Activated B cell treated with CpG ODN at 0.5 μM for 24 hours (primary cell): ENCODE measurements around the gene NHERF2. TPM values are rescaled to one million over a fixed set of nuclear protein-coding genes. Genes with fewer than 3 reads are reported as not detected.

Experiments used
- ATAC-seq: fragments of 200-7000 bp; cut with Tn5 transposase; one replicate; pipeline ENCODE4 v1.10.0; 2021; ENCODE audit warnings: low read depth, mild to moderate bottlenecking, moderate library complexity
- CTCF ChIA-PET: fragments of 350-600 bp; sonication (Branson Sonifier 250); formaldehyde crosslinking; loops from one replicate; lab custom pipeline; 2021; ENCODE audit warnings: antibody characterized with exemption; lab: Charles Lee
- POLR2A ChIA-PET: fragments of 350-600 bp; sonication (Branson Sonifier 250); formaldehyde crosslinking; loops from one replicate; lab custom pipeline; 2021; ENCODE audit warnings: antibody characterized with exemption; lab: Charles Lee
- DNase-seq: peaks from one replicate; pipeline ENCODE4 v3.0.0; 2022
- H3K27ac Mint-ChIP-seq: one replicate; pipeline ENCODE4 v1.8.0; 2020; ENCODE audit warnings: mixed read lengths
- H3K27me3 Mint-ChIP-seq: one replicate; pipeline ENCODE4 v1.8.0; 2021; ENCODE audit warnings: mixed read lengths
- H3K36me3 Mint-ChIP-seq: one replicate; pipeline ENCODE4 v1.8.0; 2021; ENCODE audit warnings: low read depth, mixed read lengths
- H3K4me1 Mint-ChIP-seq: one replicate; pipeline ENCODE4 v1.8.0; 2021; ENCODE audit warnings: mixed read lengths
- H3K4me3 Mint-ChIP-seq: one replicate; pipeline ENCODE4 v1.8.0; 2020; ENCODE audit warnings: mild to moderate bottlenecking, mixed read lengths
- H3K9me3 Mint-ChIP-seq: one replicate; pipeline ENCODE4 v1.8.0; 2020; ENCODE audit warnings: mixed read lengths
- intact Hi-C: fragments of 100-400 bp; cut with micrococcal nuclease; formaldehyde crosslinking; loops from one replicate; pipeline ENCODE4 v1.15.1; 2024
- total RNA-seq: library from RNA; stranded (reverse); gene quantifications from 2 replicates; pipeline ENCODE4 v1.2.3, GENCODE V29; 2022
- TF ChIP-seq, protein P1 (sequence below): fragments of 200-600 bp; IDR thresholded peaks from one replicate; pipeline ENCODE4 v1.8.0; 2022; ENCODE audit warnings: antibody characterized with exemption, mild to moderate bottlenecking

The NHERF2 gene
- total RNA-seq = 0.56 and 0.93 TPM in 2 replicates

DNA sequence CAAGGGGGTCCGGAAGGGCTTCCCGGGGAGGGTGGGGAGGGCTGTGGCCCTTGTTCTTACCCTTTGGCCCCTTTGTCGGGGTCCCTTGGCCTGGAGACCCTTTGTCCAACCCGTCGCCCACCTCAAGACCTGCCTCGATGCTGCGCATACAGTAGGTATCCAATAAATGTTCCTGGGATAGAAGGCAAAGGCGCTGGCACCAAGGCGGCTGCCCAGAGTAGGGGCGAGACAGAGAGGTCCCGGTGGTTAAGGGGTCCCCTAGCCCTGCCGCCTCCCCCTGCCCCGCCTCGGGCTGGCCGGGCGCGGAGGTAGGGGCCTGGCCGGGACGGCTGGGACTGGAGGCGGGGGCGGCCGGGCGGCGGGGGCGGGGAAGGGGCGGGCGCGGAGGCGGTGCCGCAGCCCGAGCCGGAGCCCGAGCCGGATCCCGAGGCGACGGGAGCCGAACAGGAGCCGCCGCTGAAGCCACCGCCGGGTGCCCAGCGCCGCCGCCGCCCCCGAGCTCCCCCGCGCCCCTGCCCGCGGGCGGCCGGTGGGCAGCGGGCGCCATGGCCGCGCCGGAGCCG is at the start of gene NHERF2:
NHERF2 (plus strand) TSS at position 442 of the 563 bp plus-strand sequence; CDS start at position 546, 104 bp downstream.
- no peaks in the 10 kb centered on the region for H3K9me3 Mint-ChIP-seq
- H3K4me1 Mint-ChIP-seq = peaks cover 19% of the 10 kb centered on the region
- H3K36me3 Mint-ChIP-seq = no peaks in the 10 kb centered on the region
- H3K27me3 Mint-ChIP-seq = peaks cover 16% of the 10 kb centered on the region
- TF ChIP-seq, protein P1, sequence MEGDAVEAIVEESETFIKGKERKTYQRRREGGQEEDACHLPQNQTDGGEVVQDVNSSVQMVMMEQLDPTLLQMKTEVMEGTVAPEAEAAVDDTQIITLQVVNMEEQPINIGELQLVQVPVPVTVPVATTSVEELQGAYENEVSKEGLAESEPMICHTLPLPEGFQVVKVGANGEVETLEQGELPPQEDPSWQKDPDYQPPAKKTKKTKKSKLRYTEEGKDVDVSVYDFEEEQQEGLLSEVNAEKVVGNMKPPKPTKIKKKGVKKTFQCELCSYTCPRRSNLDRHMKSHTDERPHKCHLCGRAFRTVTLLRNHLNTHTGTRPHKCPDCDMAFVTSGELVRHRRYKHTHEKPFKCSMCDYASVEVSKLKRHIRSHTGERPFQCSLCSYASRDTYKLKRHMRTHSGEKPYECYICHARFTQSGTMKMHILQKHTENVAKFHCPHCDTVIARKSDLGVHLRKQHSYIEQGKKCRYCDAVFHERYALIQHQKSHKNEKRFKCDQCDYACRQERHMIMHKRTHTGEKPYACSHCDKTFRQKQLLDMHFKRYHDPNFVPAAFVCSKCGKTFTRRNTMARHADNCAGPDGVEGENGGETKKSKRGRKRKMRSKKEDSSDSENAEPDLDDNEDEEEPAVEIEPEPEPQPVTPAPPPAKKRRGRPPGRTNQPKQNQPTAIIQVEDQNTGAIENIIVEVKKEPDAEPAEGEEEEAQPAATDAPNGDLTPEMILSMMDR = no peak
- CTCF ChIA-PET = interaction anchor here (0.6 to 1.8 kb wide), 2 partner anchors 83 to 114 kb away, joined by 4 to 7 read pairs; no protein-coding TSS in a partner anchor
- H3K4me3 Mint-ChIP-seq = peak within 1 kb of the TSS; percentile 69
- DNase-seq = peak; percentile 37
- ATAC-seq = no peak
- no peak within 1 kb of the TSS for H3K27ac Mint-ChIP-seq
- POLR2A ChIA-PET = interaction anchor here (1.0 to 1.6 kb wide), 2 partner anchors 21 to 129 kb away, joined by 4 to 12 read pairs; partner anchors contain the start of genes NTHL1, TRAF7 and TSC2
- intact Hi-C loops = no loop called here

DNA sequence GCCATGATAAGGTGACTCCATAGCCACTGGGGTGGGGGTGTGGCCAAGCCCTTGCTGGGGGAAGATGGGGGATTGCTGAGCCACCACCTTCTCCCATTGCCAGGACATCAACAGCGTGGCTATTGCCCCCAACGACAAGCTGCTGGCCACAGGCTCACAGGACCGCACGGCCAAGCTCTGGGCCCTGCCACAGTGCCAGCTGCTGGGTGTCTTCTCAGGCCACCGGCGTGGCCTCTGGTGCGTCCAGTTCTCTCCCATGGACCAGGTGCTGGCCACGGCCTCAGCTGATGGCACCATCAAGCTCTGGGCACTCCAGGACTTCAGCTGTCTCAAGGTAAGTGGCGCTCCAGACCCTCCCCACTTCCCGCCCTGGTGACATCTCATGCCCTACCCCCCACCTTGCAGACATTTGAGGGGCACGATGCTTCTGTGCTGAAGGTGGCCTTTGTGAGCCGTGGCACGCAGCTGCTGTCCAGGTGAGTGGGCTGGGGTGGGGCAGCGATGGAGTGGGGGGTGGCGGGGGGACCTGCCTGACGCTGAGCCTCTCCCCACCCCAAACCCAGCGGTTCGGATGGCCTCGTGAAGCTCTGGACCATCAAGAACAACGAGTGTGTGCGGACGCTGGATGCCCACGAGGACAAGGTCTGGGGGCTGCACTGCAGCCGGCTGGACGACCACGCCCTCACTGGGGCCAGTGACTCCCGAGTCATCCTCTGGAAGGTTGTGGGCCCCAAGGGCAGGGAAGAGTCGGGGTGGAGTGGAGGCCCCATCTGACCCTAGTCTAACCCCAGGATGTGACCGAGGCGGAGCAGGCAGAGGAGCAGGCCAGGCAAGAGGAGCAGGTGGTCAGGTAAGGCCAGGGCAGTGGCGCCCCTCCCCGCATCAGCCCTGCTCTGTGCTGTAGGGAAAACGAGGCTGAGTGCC is 49.5 kb upstream of the NHERF2 start:
- peaks cover 7% of the 10 kb centered on the region for H3K27me3 Mint-ChIP-seq
- POLR2A ChIA-PET = interaction anchor here (21.9 kb wide), 1 partner anchor 15 kb away, joined by 351 read pairs; the partner anchor contains the start of genes NDUFB10, RNF151 and RPS2

DNA sequence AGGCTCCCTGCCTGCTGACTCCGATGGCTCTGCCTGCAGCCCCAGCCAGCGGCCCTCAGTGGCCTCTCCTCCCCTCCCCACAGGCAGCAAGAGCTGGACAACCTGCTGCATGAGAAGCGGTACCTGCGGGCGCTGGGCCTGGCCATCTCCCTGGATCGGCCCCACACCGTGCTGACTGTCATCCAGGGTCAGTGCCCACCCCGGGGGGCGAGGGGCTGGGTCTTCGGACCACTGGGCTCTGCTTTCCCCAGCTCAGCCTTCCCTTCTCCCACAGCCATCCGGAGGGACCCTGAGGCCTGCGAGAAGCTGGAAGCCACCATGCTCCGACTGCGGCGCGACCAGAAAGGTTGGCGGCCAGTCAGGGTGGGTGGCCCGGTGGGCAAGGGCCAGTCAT is 48.8 kb upstream of the NHERF2 start:
- peaks cover 14% of the 10 kb centered on the region for H3K4me1 Mint-ChIP-seq
- no peak overlapping the region for H3K27ac Mint-ChIP-seq
- TF ChIP-seq, protein P1 = no peak
- DNase-seq (no peak), ATAC-seq (no peak)
- peaks cover 37% of the 10 kb centered on the region for H3K36me3 Mint-ChIP-seq
- H3K9me3 Mint-ChIP-seq = no peaks in the 10 kb centered on the region
- ChIA-PET CTCF (no interaction called here), POLR2A (interaction anchor here (0.5 to 21.9 kb wide), 3 partner anchors 16 to 174 kb away, joined by 4 to 351 read pairs (median 11); partner anchors contain the start of genes NDUFB10, RNF151 and RPS2)
- H3K27me3 Mint-ChIP-seq = peaks cover 10% of the 10 kb centered on the region
- intact Hi-C loops = no loop called here
- no peak overlapping the region for H3K4me3 Mint-ChIP-seq

More for the DNA sequence above, 49.5 kb upstream of the NHERF2 start:
- CTCF ChIA-PET = no interaction called here
- ATAC-seq (no peak), DNase-seq (no peak)
- H3K36me3 Mint-ChIP-seq = peaks cover 37% of the 10 kb centered on the region
- peaks cover 16% of the 10 kb centered on the region for H3K4me1 Mint-ChIP-seq
- H3K4me3 Mint-ChIP-seq = no peak overlapping the region
- TF ChIP-seq, protein P1 = no peak
- intact Hi-C loops = no loop called here
- no peaks in the 10 kb centered on the region for H3K9me3 Mint-ChIP-seq
- no peak overlapping the region for H3K27ac Mint-ChIP-seq

DNA sequence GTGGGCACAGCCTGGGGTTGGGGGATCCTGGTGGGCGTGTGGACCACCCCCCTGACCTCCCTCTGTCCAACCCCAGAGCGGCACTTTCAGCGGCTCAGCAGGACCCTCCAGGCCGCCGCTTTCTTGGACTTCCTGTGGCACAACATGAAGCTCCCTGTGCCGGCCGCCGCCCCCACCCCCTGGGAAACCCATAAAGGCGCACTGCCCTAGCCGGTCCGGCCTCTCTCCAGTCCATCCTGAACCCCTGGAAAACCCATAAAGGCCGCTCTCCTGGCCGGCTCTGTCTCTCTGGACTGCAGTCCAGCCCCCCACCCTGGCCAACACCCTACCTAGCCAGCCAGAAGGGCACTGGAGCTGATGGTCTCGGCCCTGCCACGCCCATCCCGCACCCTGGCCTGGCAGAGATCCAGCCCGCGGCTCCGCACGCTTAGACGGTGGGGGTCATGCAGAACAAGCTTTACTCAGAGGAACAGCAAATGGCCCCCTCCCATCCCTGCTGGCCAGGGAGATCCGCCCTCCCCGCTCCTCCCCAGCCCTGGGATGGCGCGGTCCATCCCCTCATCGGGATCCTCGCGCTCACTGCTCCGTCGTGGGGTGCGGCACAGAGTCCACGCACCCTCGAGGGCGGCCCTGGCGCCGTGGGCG is 48.1 kb upstream of the NHERF2 start:
- H3K9me3 Mint-ChIP-seq = no peaks in the 10 kb centered on the region
- TF ChIP-seq, protein P1 = no peak
- intact Hi-C loops = no loop called here
- no peak overlapping the region for H3K27ac Mint-ChIP-seq
- peaks cover 14% of the 10 kb centered on the region for H3K4me1 Mint-ChIP-seq
- ATAC-seq (no peak), DNase-seq (no peak)
- POLR2A ChIA-PET = interaction anchor here (0.5 to 21.9 kb wide), 5 partner anchors 14 to 174 kb away, joined by 3 to 351 read pairs (median 4); partner anchors contain the start of genes NDUFB10, RNF151 and RPS2
- H3K4me3 Mint-ChIP-seq = no peak overlapping the region
- peaks cover 37% of the 10 kb centered on the region for H3K36me3 Mint-ChIP-seq
- CTCF ChIA-PET = no interaction called here
- H3K27me3 Mint-ChIP-seq = peaks cover 14% of the 10 kb centered on the region
